Measurements from ENCODE around the gene COX4I1.

- TF ChIP-seq CTCF (conservative IDR thresholded peaks at IDR 0.05; ENCODE audit: low read depth, low read length), result no peak
- no peak for TF ChIP-seq EZH2 (IDR thresholded peaks at IDR 0.05; ENCODE audit: borderline replicate concordance, low read depth, low read length, poor library complexity, severe bottlenecking)
Measured at GRCh38 chr16:85794696-85795095, 4.8 kb upstream of the COX4I1 start.

Data from A673 (cell line).